GM12891 (cell line): Measurements from ENCODE around the gene SEPTIN11.

Experiments used
- PAX5 ChIP-seq: IDR thresholded peaks from 2 replicates; pipeline ENCODE4 v1.6.1; 2011; ENCODE audit warnings: low read length, moderate library complexity, mild to moderate bottlenecking; ENCODE audit not compliant: insufficient read depth, severe bottlenecking
- POLR2A ChIP-seq: IDR thresholded peaks from 2 replicates; pipeline ENCODE4 v1.6.1; 2011; ENCODE audit warnings: low read depth, low read length, control low read depth
- POLR2AphosphoS5 ChIP-seq: IDR thresholded peaks from 2 replicates; pipeline ENCODE4 v1.6.1; 2011; ENCODE audit warnings: low read depth, low read length, control low read depth
- POU2F2 ChIP-seq: IDR thresholded peaks from 2 replicates; pipeline ENCODE4 v1.6.1; 2011; ENCODE audit warnings: low read depth, mild to moderate bottlenecking, control low read depth, low read length, moderate library complexity
- SPI1 ChIP-seq: IDR thresholded peaks from 2 replicates; pipeline ENCODE4 v1.6.1; 2011; ENCODE audit warnings: low read depth, low read length, control low read depth
- TAF1 ChIP-seq: IDR thresholded peaks from 2 replicates; pipeline ENCODE4 v1.6.1; 2011; ENCODE audit warnings: low read depth, low read length, control low read depth

DNA sequence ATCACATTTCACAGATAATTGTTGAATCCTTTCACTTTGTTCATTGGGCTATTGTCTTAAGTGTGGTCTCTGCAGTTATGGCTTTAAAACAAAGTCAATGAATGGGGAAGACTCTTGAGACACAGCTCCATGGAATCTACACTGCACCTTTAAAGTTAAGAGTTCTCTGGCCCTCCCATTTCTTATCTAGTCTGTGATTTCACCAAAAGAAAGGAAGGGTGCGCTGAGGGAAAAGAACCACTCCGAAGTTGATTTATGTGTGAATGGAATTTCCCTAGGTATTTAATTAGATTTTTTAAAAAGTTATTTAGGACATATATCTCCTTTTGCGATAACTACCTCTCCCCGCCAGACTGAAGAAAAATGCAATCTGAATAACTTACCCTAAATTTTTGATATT is 2.5 kb downstream of the SEPTIN11 start:
- no peak for TF ChIP-seq POLR2A
- no peak for TF ChIP-seq SPI1
- TF ChIP-seq POLR2AphosphoS5: no peak
- no peak for TF ChIP-seq PAX5
- no peak for TF ChIP-seq POU2F2
- TF ChIP-seq TAF1: no peak
